SJSA1 (cell line): ENCODE measurements around the gene TMEM127. TPM values are rescaled to one million over a fixed set of nuclear protein-coding genes. Genes with fewer than 3 reads are reported as not detected.
"Not testable (repeated sequence)": the region's sequence is repeated elsewhere in the genome, so short reads cannot be mapped to it uniquely, and the experiment has no call there.

Experiments
- DNase-seq, 2 experiments: peaks; one replicate each; pipeline ENCODE4 v3.0.0-alpha.2; 2015 to 2020; ENCODE audit warnings: low spot score in 2 of 2, low read depth in 1 of 2
- H3K27ac ChIP-seq: fragments of 250-450 bp; sonication (Bioruptor Pico); 2 replicates; pipeline ENCODE4 v1.5.1; 2020; ENCODE audit warnings: mild to moderate bottlenecking, moderate library complexity
- H3K27me3 ChIP-seq: fragments of 250-450 bp; sonication (Bioruptor Pico); replicated peaks from 2 replicates; pipeline ENCODE4 v1.5.1; 2020; ENCODE audit warnings: mild to moderate bottlenecking, moderate library complexity
- H3K36me3 ChIP-seq: fragments of 250-450 bp; sonication (Bioruptor Pico); 2 replicates; pipeline ENCODE4 v1.5.1; 2020; ENCODE audit warnings: mild to moderate bottlenecking
- H3K4me1 ChIP-seq: fragments of 250-450 bp; sonication (Bioruptor Pico); replicated peaks from 2 replicates; pipeline ENCODE4 v1.6.1; 2021; ENCODE audit warnings: mild to moderate bottlenecking
- H3K4me3 ChIP-seq: fragments of 250-450 bp; sonication (Bioruptor Pico); 2 replicates; pipeline ENCODE4 v1.5.1; 2020; ENCODE audit warnings: mild to moderate bottlenecking
- H3K9me3 ChIP-seq: fragments of 250-450 bp; sonication (Bioruptor Pico); replicated peaks from 2 replicates; pipeline ENCODE4 v1.5.1; 2020; ENCODE audit warnings: mild to moderate bottlenecking
- total RNA-seq: library from RNA; depleted of rRNA; stranded (reverse); fragments of >200 nt; shearing (Covaris generic); gene quantifications from 2 replicates; pipeline ENCODE4 v1.2.3, GENCODE V29; 2014; rRNA removed

TMEM127 gene
- 24.3 and 25.1 TPM in 2 replicates for total RNA-seq

- H3K4me3 ChIP-seq = peak within 1 kb of the TSS; percentile 87
- peak; percentile 97 to 99 for DNase-seq
- peaks cover 70% of the 10 kb centered on the region for H3K36me3 ChIP-seq
Observed at GRCh38 chr2:96265840-96266679, at the start of gene TMEM127, which contains the start of gene CIAO1. Gene TMEM127 (minus strand): TSS chr2:96265997. CDS start chr2:96265381, 616 bp downstream. Gene CIAO1 (plus strand): TSS chr2:96266225. CDS start chr2:96266351, 126 bp downstream.

GRCh38 chr2:96315005-96315399, 49.2 kb upstream of the TMEM127 start:
- Histone ChIP-seq H3K27ac (no peak overlapping the region), H3K36me3 (no peaks in the 10 kb centered on the region), H3K4me3 (no peak overlapping the region), H3K4me1 (peaks cover 14% of the 10 kb centered on the region), H3K9me3 (no peaks in the 10 kb centered on the region), H3K27me3 (peaks cover under 1% of the 10 kb centered on the region; the same call in 1 of the 2 replicates)
- no peak for DNase-seq

More at GRCh38 chr2:96265840-96266679, at the start of gene TMEM127, which contains the start of gene CIAO1:
- Histone ChIP-seq H3K9me3 (no peaks in the 10 kb centered on the region), H3K27me3 (no peaks in the 10 kb centered on the region), H3K4me1 (peaks cover 23% of the 10 kb centered on the region), H3K27ac (peak within 1 kb of the TSS; percentile 67)

- Histone ChIP-seq H3K4me3 (no peak overlapping the region), H3K9me3 (no peaks in the 10 kb centered on the region), H3K27me3 (no peaks in the 10 kb centered on the region), H3K4me1 (peaks cover 12% of the 10 kb centered on the region), H3K36me3 (peaks cover 12% of the 10 kb centered on the region), H3K27ac (no peak overlapping the region)
- DNase-seq = no peak
Observed at GRCh38 chr2:96308248-96308647, 42.5 kb upstream of the TMEM127 start.

- no peak for DNase-seq
- Histone ChIP-seq H3K27ac (no peak overlapping the region), H3K4me1 (peaks cover 12% of the 10 kb centered on the region), H3K4me3 (peak overlapping the region; percentile 57), H3K9me3 (no peaks in the 10 kb centered on the region), H3K36me3 (peaks cover 31% of the 10 kb centered on the region), H3K27me3 (no peaks in the 10 kb centered on the region)
Observed at GRCh38 chr2:96306370-96306769, 40.6 kb upstream of the TMEM127 start.

- Histone ChIP-seq H3K27ac (peak overlapping the region; percentile 57), H3K27me3 (no peaks in the 10 kb centered on the region), H3K4me3 (peak overlapping the region; percentile 57), H3K4me1 (peaks cover 12% of the 10 kb centered on the region), H3K36me3 (peaks cover 35% of the 10 kb centered on the region), H3K9me3 (no peaks in the 10 kb centered on the region)
- DNase-seq = no peak
Observed at GRCh38 chr2:96305979-96306308, 40.1 kb upstream of the TMEM127 start.

- Histone ChIP-seq H3K27me3 (no peaks in the 10 kb centered on the region), H3K36me3 (peaks cover 41% of the 10 kb centered on the region), H3K4me3 (peak within 1 kb of the TSS; percentile 57), H3K4me1 (peaks cover 12% of the 10 kb centered on the region), H3K27ac (peak within 1 kb of the TSS; percentile 57), H3K9me3 (no peaks in the 10 kb centered on the region)
- peak; percentile 87 to 88 for DNase-seq
Observed at GRCh38 chr2:96305091-96305978, 39.5 kb upstream of the TMEM127 start, which contains the start of gene SNRNP200. Gene SNRNP200 (minus strand): TSS chr2:96305546. CDS start chr2:96305437, 109 bp downstream.

- no peak for DNase-seq
- Histone ChIP-seq H3K4me1 (peaks cover 12% of the 10 kb centered on the region), H3K27ac (peak overlapping the region; percentile 57; the same call in 1 of the 2 replicates), H3K36me3 (peaks cover 48% of the 10 kb centered on the region), H3K9me3 (no peaks in the 10 kb centered on the region), H3K27me3 (no peaks in the 10 kb centered on the region), H3K4me3 (peak overlapping the region; percentile 57)
Observed at GRCh38 chr2:96304606-96305005, 38.8 kb upstream of the TMEM127 start.

- H3K36me3 ChIP-seq = peaks cover 76% of the 10 kb centered on the region
- peaks cover 12% of the 10 kb centered on the region for H3K4me1 ChIP-seq
- H3K9me3 ChIP-seq = no peaks in the 10 kb centered on the region
- no peak overlapping the region for H3K4me3 ChIP-seq
- no peak for DNase-seq
- H3K27ac ChIP-seq = no peak overlapping the region
- H3K27me3 ChIP-seq = no peaks in the 10 kb centered on the region
Observed at GRCh38 chr2:96301865-96302264, 36.1 kb upstream of the TMEM127 start.

- DNase-seq = no peak
- Histone ChIP-seq H3K9me3 (no peaks in the 10 kb centered on the region), H3K36me3 (peaks cover 98% of the 10 kb centered on the region), H3K4me1 (no peaks in the 10 kb centered on the region), H3K27me3 (no peaks in the 10 kb centered on the region), H3K4me3 (no peak overlapping the region), H3K27ac (no peak overlapping the region)
Observed at GRCh38 chr2:96296925-96297324, 31.1 kb upstream of the TMEM127 start.

GRCh38 chr2:96294271-96294670, 28.5 kb upstream of the TMEM127 start:
- H3K9me3 ChIP-seq, DNase-seq, H3K27me3 ChIP-seq, H3K4me3 ChIP-seq, H3K4me1 ChIP-seq, H3K27ac ChIP-seq: not testable (repeated sequence)
- peaks cover 98% of the 10 kb centered on the region for H3K36me3 ChIP-seq

GRCh38 chr2:96291751-96292150, 26.0 kb upstream of the TMEM127 start:
- Histone ChIP-seq H3K4me1 (no peaks in the 10 kb centered on the region), H3K9me3 (no peaks in the 10 kb centered on the region), H3K27ac (no peak overlapping the region), H3K36me3 (peaks cover 98% of the 10 kb centered on the region), H3K4me3 (no peak overlapping the region), H3K27me3 (no peaks in the 10 kb centered on the region)
- no peak for DNase-seq

- Histone ChIP-seq H3K9me3 (no peaks in the 10 kb centered on the region), H3K4me1 (no peaks in the 10 kb centered on the region), H3K36me3 (peaks cover 100% of the 10 kb centered on the region), H3K27ac (no peak overlapping the region), H3K4me3 (no peak overlapping the region), H3K27me3 (no peaks in the 10 kb centered on the region)
- no peak for DNase-seq
Observed at GRCh38 chr2:96287273-96287856, 21.6 kb upstream of the TMEM127 start.

GRCh38 chr2:96276787-96277499, 11.1 kb upstream of the TMEM127 start:
- H3K36me3 ChIP-seq = peaks cover 93% of the 10 kb centered on the region
- no peak overlapping the region for H3K4me3 ChIP-seq
- no peaks in the 10 kb centered on the region for H3K4me1 ChIP-seq
- no peak for DNase-seq
- no peaks in the 10 kb centered on the region for H3K27me3 ChIP-seq
- no peaks in the 10 kb centered on the region for H3K9me3 ChIP-seq
- no peak overlapping the region for H3K27ac ChIP-seq
